ENCODE results near the gene FGL2. TPM values are rescaled to one million over a fixed set of nuclear protein-coding genes. Genes with fewer than 3 reads are reported as not detected.

Gene FGL2, protein sequence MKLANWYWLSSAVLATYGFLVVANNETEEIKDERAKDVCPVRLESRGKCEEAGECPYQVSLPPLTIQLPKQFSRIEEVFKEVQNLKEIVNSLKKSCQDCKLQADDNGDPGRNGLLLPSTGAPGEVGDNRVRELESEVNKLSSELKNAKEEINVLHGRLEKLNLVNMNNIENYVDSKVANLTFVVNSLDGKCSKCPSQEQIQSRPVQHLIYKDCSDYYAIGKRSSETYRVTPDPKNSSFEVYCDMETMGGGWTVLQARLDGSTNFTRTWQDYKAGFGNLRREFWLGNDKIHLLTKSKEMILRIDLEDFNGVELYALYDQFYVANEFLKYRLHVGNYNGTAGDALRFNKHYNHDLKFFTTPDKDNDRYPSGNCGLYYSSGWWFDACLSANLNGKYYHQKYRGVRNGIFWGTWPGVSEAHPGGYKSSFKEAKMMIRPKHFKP
- total RNA-seq = 96.9 TPM
- 27.5 TPM for polyA plus RNA-seq (ENCODE audit: insufficient read depth, low read depth, low replicate concordance)
- long read RNA-seq, donor 1, full-length matches to known transcripts = 13 of 13 reads
- long read RNA-seq, donor 1, partial matches to known transcripts = 0 of 13 reads
- long read RNA-seq, donor 1, other reads (novel, unspliced or antisense) = 0 of 13 reads
- long read RNA-seq, donor 2, full-length matches to known transcripts = 25 of 25 reads
- long read RNA-seq, donor 2, partial matches to known transcripts = 0 of 25 reads
- long read RNA-seq, donor 2, other reads (novel, unspliced or antisense) = 0 of 25 reads
- long read RNA-seq, donor 3, full-length matches to known transcripts = 38 of 38 reads
- long read RNA-seq, donor 3, partial matches to known transcripts = 0 of 38 reads
- long read RNA-seq, donor 3, other reads (novel, unspliced or antisense) = 0 of 38 reads
- long read RNA-seq, donor 4, full-length matches to known transcripts = 30 of 30 reads
- long read RNA-seq, donor 4, partial matches to known transcripts = 0 of 30 reads
- long read RNA-seq, donor 4, other reads (novel, unspliced or antisense) = 0 of 30 reads
- long read RNA-seq, donor 5, full-length matches to known transcripts = 5 of 5 reads
- long read RNA-seq, donor 5, partial matches to known transcripts = 0 of 5 reads
- long read RNA-seq, donor 5, other reads (novel, unspliced or antisense) = 0 of 5 reads
- long read RNA-seq, donor 6, full-length matches to known transcripts = 50 of 50 reads
- long read RNA-seq, donor 6, partial matches to known transcripts = 0 of 50 reads
- long read RNA-seq, donor 6, other reads (novel, unspliced or antisense) = 0 of 50 reads
- long read RNA-seq, donor 7, full-length matches to known transcripts = 31 of 36 reads
- long read RNA-seq, donor 7, partial matches to known transcripts = 0 of 36 reads
- long read RNA-seq, donor 7, other reads (novel, unspliced or antisense) = 5 of 36 reads
- long read RNA-seq, donor 8, full-length matches to known transcripts = 15 of 15 reads
- long read RNA-seq, donor 8, partial matches to known transcripts = 0 of 15 reads
- long read RNA-seq, donor 8, other reads (novel, unspliced or antisense) = 0 of 15 reads
- long read RNA-seq, donor 9, full-length matches to known transcripts = 19 of 19 reads
- long read RNA-seq, donor 9, partial matches to known transcripts = 0 of 19 reads
- long read RNA-seq, donor 9, other reads (novel, unspliced or antisense) = 0 of 19 reads
- long read RNA-seq, donor 10, full-length matches to known transcripts = 34 of 34 reads
- long read RNA-seq, donor 10, partial matches to known transcripts = 0 of 34 reads
- long read RNA-seq, donor 10, other reads (novel, unspliced or antisense) = 0 of 34 reads

- Histone ChIP-seq H3K9ac (ENCODE audit: low read length in 3 of 3) (peak within 1 kb of the TSS; percentile 37 to 81 (median 65)), H3K27ac (ENCODE audit: low read depth in 2 of 2, low read length in 2 of 2) (peak within 1 kb of the TSS; percentile 59 to 68), H3K36me3 (ENCODE audit: control insufficient read depth in 2 of 3, insufficient read depth in 3 of 3, low read length in 3 of 3) (no peaks in the 10 kb centered on the region), H3K4me3 (ENCODE audit: low read length in 3 of 3) (peak within 1 kb of the TSS; percentile 58 to 81 (median 80)), H3K4me1 (ENCODE audit: control insufficient read depth in 2 of 3, insufficient read depth in 2 of 3, low read depth in 1 of 3, low read length in 3 of 3) (peaks cover 0 to 6% (median 0%) of the 10 kb centered on the region in 3 donors), H3K9me3 (ENCODE audit: control insufficient read depth in 2 of 3, insufficient read depth in 1 of 3, low read length in 3 of 3) (no peaks in the 10 kb centered on the region), H3K27me3 (ENCODE audit: control insufficient read depth, insufficient read depth, low read length) (no peaks in the 10 kb centered on the region)
- TF ChIP-seq, protein P1, sequence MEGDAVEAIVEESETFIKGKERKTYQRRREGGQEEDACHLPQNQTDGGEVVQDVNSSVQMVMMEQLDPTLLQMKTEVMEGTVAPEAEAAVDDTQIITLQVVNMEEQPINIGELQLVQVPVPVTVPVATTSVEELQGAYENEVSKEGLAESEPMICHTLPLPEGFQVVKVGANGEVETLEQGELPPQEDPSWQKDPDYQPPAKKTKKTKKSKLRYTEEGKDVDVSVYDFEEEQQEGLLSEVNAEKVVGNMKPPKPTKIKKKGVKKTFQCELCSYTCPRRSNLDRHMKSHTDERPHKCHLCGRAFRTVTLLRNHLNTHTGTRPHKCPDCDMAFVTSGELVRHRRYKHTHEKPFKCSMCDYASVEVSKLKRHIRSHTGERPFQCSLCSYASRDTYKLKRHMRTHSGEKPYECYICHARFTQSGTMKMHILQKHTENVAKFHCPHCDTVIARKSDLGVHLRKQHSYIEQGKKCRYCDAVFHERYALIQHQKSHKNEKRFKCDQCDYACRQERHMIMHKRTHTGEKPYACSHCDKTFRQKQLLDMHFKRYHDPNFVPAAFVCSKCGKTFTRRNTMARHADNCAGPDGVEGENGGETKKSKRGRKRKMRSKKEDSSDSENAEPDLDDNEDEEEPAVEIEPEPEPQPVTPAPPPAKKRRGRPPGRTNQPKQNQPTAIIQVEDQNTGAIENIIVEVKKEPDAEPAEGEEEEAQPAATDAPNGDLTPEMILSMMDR (IDR thresholded peaks at IDR 0.05; ENCODE audit: borderline replicate concordance, extremely low read depth, insufficient read depth) = no peak
- FAIRE-seq (peak; percentile 21), DNase-seq (peak in 4 of 5 donors; percentile 26 to 86 (median 44))
- intact Hi-C loops (cut with DNase I) = no loop called here
These were observed at the start of gene FGL2 for GRCh38 chr7:77199013-77199966. Gene FGL2 (minus strand): TSS chr7:77199819. CDS start chr7:77199793, 26 bp downstream.

DNA sequence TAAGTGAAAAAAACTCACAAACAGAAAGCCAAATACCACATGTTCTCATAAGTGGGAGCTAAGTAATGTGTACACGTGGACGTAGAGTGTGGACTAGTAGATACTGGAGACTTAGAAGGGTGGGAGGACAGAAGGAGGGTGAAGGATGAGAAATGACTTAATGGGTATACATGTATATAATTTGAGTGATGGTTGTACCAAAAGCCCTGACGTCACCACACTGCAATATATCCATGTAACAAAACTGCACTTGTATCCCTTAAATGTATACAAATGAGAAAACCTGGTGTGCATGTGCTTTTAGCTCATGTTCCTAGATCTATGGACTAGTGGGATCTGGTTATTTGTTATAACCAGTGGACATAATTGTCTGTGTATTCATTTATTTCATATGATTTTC, 48.5 kb upstream of the FGL2 start:
- Histone ChIP-seq H3K27me3 (ENCODE audit: control insufficient read depth, insufficient read depth, low read length) (no peaks in the 10 kb centered on the region), H3K27ac (ENCODE audit: low read depth in 2 of 2, low read length in 2 of 2) (no peak overlapping the region), H3K36me3 (ENCODE audit: control insufficient read depth in 2 of 3, insufficient read depth in 3 of 3, low read length in 3 of 3) (no peaks in the 10 kb centered on the region), H3K9me3 (ENCODE audit: control insufficient read depth in 2 of 3, insufficient read depth in 1 of 3, low read length in 3 of 3) (no peaks in the 10 kb centered on the region), H3K4me1 (ENCODE audit: control insufficient read depth in 2 of 3, insufficient read depth in 2 of 3, low read depth in 1 of 3, low read length in 3 of 3) (peaks cover 0 to 14% (median 6%) of the 10 kb centered on the region in 3 donors), H3K4me3 (ENCODE audit: low read length in 3 of 3) (no peak overlapping the region), H3K9ac (ENCODE audit: low read length in 3 of 3) (no peak overlapping the region)
- no peak for DNase-seq
- intact Hi-C loops (cut with DNase I) = no loop called here
- FAIRE-seq = no peak
- TF ChIP-seq, protein P1 (IDR thresholded peaks at IDR 0.05; ENCODE audit: borderline replicate concordance, extremely low read depth, insufficient read depth) = no peak
